Tibial nerve (tissue), 4 donors: ENCODE results near the gene ATXN10. TPM values are rescaled to one million over a fixed set of nuclear protein-coding genes. Genes with fewer than 3 reads are reported as not detected.

ENCODE experiments used
- DNase-seq, 2 donors: peaks; one replicate each; pipeline ENCODE4 v3.0.0-alpha.2; 2019; ENCODE audit warnings: low spot score in 2 of 2
- H3K27ac ChIP-seq, 4 donors: fragments of 200-600 bp; sonication (generic) in 3 of 4; one replicate each; pipeline ENCODE4 v1.5.1; 2017 to 2019; ENCODE audit warnings: mild to moderate bottlenecking in 1 of 4
- H3K27me3 ChIP-seq, 2 donors: fragments of 200-600 bp; sonication (generic) in 1 of 2; one replicate each; pipeline versions ENCODE4 v1.5.1 to v1.6.0; 2017 to 2019
- H3K36me3 ChIP-seq, 3 donors: fragments of 200-600 bp; sonication (generic); one replicate each; pipeline ENCODE4 v1.5.1; 2018 to 2019
- H3K4me1 ChIP-seq, 4 donors: fragments of 200-600 bp; sonication (generic) in 3 of 4; one replicate each; pipeline ENCODE4 v1.5.1; 2017 to 2019
- H3K4me3 ChIP-seq, 4 donors: fragments of 200-600 bp; sonication (generic) in 3 of 4; one replicate each; pipeline ENCODE4 v1.5.1; 2017 to 2019; ENCODE audit warnings: mild to moderate bottlenecking in 1 of 4, moderate library complexity in 1 of 4
- H3K9me3 ChIP-seq, 4 donors: fragments of 200-600 bp; sonication (generic) in 3 of 4; one replicate each; pipeline ENCODE4 v1.5.1; 2017 to 2019
- EP300 ChIP-seq, 2 donors: sonication (generic); formaldehyde crosslinking; IDR thresholded peaks; one replicate each; pipeline ENCODE4 v1.6.1; 2017; ENCODE audit warnings: antibody characterized with exemption in 2 of 2, mild to moderate bottlenecking in 1 of 2
- POLR2A ChIP-seq, 2 donors: fragments of 450-650 bp; IDR thresholded peaks; one replicate each; pipeline ENCODE4 v1.6.1; 2017; ENCODE audit warnings: antibody characterized with exemption in 2 of 2, mild to moderate bottlenecking in 2 of 2, moderate library complexity in 2 of 2
- WGBS, 2 donors: methylation state at CpG; one replicate each; pipeline ENCODE4 v1.1.5; 2018; 5-methylcytosine and 5-hydroxymethylcytosine counted together
- total RNA-seq, 4 donors: library from RNA; depleted of rRNA; stranded (reverse); fragments of >200 nt; gene quantifications; one replicate each; pipeline ENCODE4 v1.1.0, GENCODE V29; 2016
- TF ChIP-seq, protein P1 (sequence below), 5 experiments: fragments of 200-600 bp in 3 of 5; fragments of 450-650 bp in 2 of 5; sonication (generic) in 3 of 5; IDR thresholded peaks; one replicate each; pipeline ENCODE4 v1.5.1; 2016 to 2019; ENCODE audit warnings: antibody characterized with exemption in 5 of 5, mild to moderate bottlenecking in 3 of 5, moderate library complexity in 2 of 5

The ATXN10 gene
- total RNA-seq, 4 donors from 2014 or later, result 163 to 197 (median 178) TPM

DNA sequence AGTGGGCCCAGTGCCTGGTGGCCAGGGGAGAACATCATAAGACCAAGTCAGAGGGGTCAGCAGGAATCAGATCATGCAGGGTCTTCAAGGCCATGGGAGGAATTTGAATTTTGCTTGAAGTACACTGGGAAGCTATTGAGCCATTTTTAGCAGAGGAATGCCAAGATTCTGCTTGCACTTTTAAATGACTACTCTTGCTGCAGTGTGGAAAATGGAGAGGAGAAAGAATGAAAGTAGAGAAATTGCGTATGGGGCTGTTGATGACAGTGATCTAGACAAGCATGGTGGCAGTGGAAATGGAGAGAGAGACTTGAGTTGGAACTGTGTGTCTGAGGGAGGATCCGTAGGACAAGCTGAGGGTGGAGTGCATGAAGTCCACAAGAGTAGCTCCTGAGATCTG lies 177.3 kb downstream of the ATXN10 start:
- Histone ChIP-seq H3K27me3 (no peaks in the 10 kb centered on the region), H3K27ac (no peak overlapping the region), H3K9me3 (peaks cover 0 to 15% (median 2%) of the 10 kb centered on the region in 4 donors), H3K4me3 (no peak overlapping the region), H3K36me3 (peaks cover 0 to 68% (median 0%) of the 10 kb centered on the region in 3 donors), H3K4me1 (peaks cover 0 to 17% (median 3%) of the 10 kb centered on the region in 4 donors)
- TF ChIP-seq, protein P1, sequence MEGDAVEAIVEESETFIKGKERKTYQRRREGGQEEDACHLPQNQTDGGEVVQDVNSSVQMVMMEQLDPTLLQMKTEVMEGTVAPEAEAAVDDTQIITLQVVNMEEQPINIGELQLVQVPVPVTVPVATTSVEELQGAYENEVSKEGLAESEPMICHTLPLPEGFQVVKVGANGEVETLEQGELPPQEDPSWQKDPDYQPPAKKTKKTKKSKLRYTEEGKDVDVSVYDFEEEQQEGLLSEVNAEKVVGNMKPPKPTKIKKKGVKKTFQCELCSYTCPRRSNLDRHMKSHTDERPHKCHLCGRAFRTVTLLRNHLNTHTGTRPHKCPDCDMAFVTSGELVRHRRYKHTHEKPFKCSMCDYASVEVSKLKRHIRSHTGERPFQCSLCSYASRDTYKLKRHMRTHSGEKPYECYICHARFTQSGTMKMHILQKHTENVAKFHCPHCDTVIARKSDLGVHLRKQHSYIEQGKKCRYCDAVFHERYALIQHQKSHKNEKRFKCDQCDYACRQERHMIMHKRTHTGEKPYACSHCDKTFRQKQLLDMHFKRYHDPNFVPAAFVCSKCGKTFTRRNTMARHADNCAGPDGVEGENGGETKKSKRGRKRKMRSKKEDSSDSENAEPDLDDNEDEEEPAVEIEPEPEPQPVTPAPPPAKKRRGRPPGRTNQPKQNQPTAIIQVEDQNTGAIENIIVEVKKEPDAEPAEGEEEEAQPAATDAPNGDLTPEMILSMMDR (IDR thresholded peaks at IDR 0.05), result no peak
- TF ChIP-seq POLR2A (IDR thresholded peaks at IDR 0.05), result no peak
- TF ChIP-seq EP300 (IDR thresholded peaks at IDR 0.05), result no peak
- WGBS, 2 donors, result 96 to 99% methylated on average over 2 of the region's 2 CpGs
- DNase-seq, result no peak

GRCh38 chr22:45852826-45853225 lies 181.2 kb downstream of the ATXN10 start:
- WGBS, 2 donors, result 97 to 100% methylated on average over 2 of the region's 2 CpGs
- Histone ChIP-seq H3K9me3 (peaks cover 0 to 18% (median 2%) of the 10 kb centered on the region in 4 donors), H3K36me3 (peaks cover 0 to 91% (median 0%) of the 10 kb centered on the region in 3 donors), H3K27ac (no peak overlapping the region), H3K4me1 (no peaks in the 10 kb centered on the region), H3K4me3 (no peak overlapping the region), H3K27me3 (no peaks in the 10 kb centered on the region)
- TF ChIP-seq, protein P1 (IDR thresholded peaks at IDR 0.05), result no peak
- no peak for TF ChIP-seq EP300 (IDR thresholded peaks at IDR 0.05)
- no peak for TF ChIP-seq POLR2A (IDR thresholded peaks at IDR 0.05)
- no peak for DNase-seq

DNA sequence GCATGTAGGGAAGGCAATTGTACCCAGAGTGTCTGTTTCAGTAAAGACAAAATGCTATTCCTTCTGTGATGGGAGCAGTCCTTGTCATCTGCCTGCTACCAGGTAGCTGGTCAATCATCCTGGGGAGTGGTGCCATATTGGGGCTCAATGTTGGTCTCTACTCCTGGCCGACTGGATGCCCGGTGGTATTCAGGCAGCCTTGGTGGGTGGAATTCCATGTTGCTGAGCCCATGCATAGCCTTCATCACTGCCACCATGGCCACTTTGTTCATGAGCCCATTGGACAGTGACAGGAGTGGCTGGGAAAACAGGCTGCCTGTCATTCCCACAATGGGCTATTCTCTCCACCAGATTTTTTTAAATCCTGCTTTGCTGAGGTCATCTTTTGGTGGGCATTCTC lies 184.3 kb downstream of the ATXN10 start:
- H3K36me3 ChIP-seq, result peaks cover 0 to 91% (median 0%) of the 10 kb centered on the region in 3 donors
- no peaks in the 10 kb centered on the region for H3K4me1 ChIP-seq
- H3K27ac ChIP-seq, result no peak overlapping the region
- no peak for DNase-seq
- no peak overlapping the region for H3K4me3 ChIP-seq
- H3K9me3 ChIP-seq, result peaks cover 0 to 18% (median 2%) of the 10 kb centered on the region in 4 donors
- 78 to 92% methylated on average over 2 of the region's 2 CpGs for WGBS, 2 donors
- no peaks in the 10 kb centered on the region for H3K27me3 ChIP-seq
- TF ChIP-seq POLR2A (IDR thresholded peaks at IDR 0.05) (no peak), EP300 (IDR thresholded peaks at IDR 0.05) (no peak)
- TF ChIP-seq, protein P1 (IDR thresholded peaks at IDR 0.05), result no peak

DNA sequence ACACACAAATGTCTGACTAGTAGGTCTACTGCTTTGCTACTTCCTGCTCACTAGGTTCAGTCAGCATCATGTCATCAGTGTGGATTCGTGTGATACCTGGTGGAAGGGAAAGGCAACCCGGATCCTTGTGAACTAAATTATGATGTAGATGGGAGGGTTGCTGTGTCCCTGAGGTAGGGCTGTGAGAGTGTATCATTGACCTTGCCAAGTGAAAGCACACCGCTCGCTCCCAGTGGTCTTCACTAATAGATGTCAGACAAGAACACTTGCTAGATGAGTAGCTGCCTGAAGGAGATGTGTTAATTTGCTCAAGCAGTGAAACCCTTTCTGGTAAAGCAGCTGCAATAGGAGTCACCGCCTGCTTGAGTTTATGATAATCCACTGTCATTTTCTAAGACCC lies 185.9 kb downstream of the ATXN10 start:
- H3K9me3 ChIP-seq, result peaks cover 0 to 21% (median 1%) of the 10 kb centered on the region in 4 donors
- peaks cover 0 to 82% (median 0%) of the 10 kb centered on the region in 3 donors for H3K36me3 ChIP-seq
- H3K27ac ChIP-seq, result no peak overlapping the region
- TF ChIP-seq, protein P1 (IDR thresholded peaks at IDR 0.05), result no peak
- DNase-seq, result no peak
- H3K4me3 ChIP-seq, result no peak overlapping the region
- no peaks in the 10 kb centered on the region for H3K27me3 ChIP-seq
- no peaks in the 10 kb centered on the region for H3K4me1 ChIP-seq
- 94 to 98% methylated on average over 5 of the region's 5 CpGs for WGBS, 2 donors

- TF ChIP-seq POLR2A (IDR thresholded peaks at IDR 0.05), result no peak
- TF ChIP-seq, protein P1 (IDR thresholded peaks at IDR 0.05), result no peak
- TF ChIP-seq EP300 (IDR thresholded peaks at IDR 0.05), result no peak
- peaks cover 0 to 22% (median 0%) of the 10 kb centered on the region in 4 donors for H3K9me3 ChIP-seq
- DNase-seq, result no peak
- H3K4me3 ChIP-seq, result no peak overlapping the region
- H3K36me3 ChIP-seq, result peaks cover 0 to 66% (median 0%) of the 10 kb centered on the region in 3 donors
- H3K27ac ChIP-seq, result no peak overlapping the region
- peaks cover 0 to 8% (median 0%) of the 10 kb centered on the region in 4 donors for H3K4me1 ChIP-seq
- 91 to 92% methylated on average over 25 to 28 of the region's 28 CpGs for WGBS, 2 donors
- H3K27me3 ChIP-seq, result peaks cover 0 to 4% of the 10 kb centered on the region in 2 donors
These were observed 187.9 kb downstream of the ATXN10 start for GRCh38 chr22:45859231-45860161.
